GM18517 (cell line): Measurements from ENCODE around the gene LRP1.
"Not testable (repeated sequence)": the region's sequence is repeated elsewhere in the genome, so short reads cannot be mapped to it uniquely, and the experiment has no call there.

Experiments used
- ATAC-seq: cut with Tn5 transposase; IDR thresholded peaks from one replicate; pipeline ENCODE4 v1.9.1; 2021; ENCODE audit warnings: mild to moderate bottlenecking, moderate library complexity; ENCODE audit not compliant: unreplicated experiment

LRP1 gene

DNA sequence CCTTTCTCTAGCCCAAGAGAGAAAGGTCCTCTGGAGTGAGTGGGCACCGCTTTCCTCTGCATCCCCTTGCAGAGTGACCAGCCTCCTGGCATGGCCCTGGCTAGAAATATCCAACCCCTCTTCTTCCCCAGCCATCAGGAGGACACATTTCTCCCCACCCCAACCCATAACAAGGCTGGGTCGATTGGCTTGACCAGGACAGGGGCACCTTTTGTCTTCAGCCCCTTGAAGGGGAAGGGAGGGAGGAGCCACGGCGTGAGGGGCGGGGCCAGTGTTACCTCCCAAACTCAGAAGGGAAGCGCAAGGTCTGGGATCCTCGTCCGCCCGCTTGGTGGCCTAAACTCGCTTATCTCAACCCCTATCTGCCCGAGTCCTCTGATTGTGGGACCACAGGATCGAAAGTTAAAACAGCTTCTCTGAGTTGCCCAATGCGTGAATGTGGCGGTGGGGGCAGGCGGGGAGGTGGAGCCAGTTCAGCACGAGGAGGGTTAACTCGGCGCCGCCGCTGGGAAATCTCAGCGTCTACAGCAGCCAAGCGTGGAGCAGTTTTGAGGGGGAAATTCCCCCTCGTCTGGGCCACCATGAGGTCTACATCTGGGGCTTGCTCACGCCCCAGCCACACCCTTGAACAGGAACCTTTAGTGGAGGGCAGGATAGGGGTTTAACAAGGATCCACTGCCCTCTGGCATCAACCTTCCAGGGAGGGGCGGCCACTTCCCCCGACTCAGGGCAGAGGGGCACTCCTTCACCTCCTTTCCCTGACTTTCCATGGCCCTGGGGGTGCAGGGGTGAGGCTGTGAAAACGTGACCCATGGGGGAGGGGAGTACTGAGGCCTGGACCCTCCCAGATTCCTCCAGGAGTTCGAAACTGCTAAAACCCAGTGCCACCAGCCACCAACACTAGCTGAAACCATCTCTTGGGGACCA is 17.9 kb upstream of the LRP1 start:
- ATAC-seq, result no peak

DNA sequence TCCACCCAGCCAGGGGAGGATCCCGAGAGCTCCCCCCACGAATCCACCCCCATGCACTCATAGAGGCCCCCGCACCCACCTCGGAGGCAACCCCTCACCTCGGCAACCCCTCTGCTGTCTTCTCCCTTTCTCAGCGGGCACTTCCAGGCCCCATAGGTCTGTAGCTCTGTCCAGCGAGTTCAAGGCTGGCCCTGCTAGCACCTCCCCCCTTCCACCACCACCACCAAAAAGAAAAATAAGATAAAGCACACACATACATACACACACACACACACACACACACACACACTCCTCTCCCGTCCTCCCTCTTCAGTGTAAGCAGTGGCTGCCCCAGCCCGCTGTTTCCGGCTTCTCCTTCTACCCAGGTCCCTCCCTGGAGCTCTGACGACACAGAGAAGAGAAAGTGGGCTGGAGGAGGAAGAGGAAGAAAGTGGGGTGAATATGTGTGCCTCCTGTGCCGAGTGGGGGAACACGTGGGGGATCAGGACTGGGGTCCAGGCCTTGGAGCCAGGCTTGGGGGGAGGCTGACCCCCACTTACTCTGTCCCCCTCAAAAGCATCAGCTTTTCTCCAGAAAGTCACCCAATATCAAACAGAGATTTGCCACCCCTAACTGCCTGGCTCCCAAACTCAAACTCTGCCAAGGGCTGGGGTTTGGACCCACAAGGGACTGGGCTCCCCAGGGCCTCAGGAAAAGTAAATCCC is 17.1 kb upstream of the LRP1 start, which contains the start of gene STAT6:
STAT6 (minus strand) TSS at position 332 of the 704 bp plus-strand sequence. CDS start 3,084 bp downstream, outside the sequence.
- ATAC-seq, result peak; percentile 45

DNA sequence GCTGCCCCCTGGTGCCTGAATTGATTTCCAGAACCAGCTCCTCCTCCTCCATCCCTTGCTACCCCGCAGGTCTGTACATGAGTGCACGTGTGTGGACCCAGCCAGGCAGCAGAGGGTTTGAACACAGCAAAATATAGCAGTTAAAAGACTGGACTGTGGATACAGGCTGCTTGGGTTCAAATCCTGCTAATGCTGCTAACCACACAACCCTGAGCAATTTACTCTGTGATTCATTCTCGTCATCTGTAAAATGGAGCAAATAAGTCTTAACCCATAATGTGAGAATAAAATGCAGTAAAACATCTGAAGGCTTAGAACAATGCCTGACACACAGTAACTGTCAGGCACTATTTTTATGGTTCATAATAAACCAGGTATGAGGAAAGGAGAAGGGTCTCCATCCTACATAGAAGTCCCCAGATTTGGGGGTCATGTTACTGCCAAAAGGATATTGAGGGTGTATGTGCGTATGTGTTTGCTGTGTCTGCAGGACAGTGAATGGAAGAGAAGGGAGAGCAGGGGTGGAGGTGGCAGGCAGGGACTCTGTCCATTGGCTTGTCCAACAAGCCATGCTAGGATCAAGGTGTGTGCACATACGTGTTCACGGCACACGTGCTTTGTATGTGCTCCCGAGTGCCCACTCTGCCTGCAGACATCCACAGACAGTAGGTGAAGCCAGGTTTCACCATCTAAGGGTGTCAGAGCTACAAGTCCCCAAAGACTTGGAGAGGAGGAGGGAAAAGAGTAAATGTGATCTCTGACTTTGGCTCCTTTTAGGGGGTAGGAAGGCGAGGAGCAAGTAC is 15.6 kb upstream of the LRP1 start:
- peak; percentile 67 for ATAC-seq

DNA sequence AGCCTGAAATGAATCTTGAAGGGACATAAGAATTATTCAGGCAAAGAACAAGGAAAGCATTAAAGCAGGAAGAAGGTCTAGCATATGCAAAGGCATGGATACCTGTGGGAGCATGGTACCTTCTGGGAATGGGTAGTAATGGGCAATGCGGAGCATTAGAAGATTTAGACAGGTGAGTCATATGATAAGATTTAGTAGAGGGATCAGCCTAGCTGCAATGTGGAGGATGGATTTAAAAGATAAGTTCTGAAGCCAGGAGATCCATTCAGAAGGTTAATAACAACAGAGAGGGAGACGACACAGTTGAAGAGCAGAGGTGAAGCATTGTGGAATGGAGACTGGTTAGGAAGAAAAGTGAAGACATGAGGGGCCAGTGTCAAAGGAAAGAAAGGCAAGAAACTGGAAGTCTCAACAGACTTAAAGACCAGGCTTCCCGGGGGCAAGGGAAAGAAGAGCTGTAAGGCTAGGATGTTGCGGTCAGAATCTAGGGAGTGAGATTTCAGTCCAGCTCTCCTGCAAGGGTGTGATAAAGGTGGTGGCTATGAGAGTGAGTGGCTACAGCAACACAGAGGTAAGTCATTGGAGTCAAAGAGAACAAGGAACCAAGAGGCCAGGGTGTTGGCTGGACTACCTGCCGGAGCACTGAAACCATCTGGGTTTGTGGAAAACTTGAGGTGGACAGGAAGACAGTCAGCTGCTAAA is 11.6 kb upstream of the LRP1 start:
- no peak for ATAC-seq

DNA sequence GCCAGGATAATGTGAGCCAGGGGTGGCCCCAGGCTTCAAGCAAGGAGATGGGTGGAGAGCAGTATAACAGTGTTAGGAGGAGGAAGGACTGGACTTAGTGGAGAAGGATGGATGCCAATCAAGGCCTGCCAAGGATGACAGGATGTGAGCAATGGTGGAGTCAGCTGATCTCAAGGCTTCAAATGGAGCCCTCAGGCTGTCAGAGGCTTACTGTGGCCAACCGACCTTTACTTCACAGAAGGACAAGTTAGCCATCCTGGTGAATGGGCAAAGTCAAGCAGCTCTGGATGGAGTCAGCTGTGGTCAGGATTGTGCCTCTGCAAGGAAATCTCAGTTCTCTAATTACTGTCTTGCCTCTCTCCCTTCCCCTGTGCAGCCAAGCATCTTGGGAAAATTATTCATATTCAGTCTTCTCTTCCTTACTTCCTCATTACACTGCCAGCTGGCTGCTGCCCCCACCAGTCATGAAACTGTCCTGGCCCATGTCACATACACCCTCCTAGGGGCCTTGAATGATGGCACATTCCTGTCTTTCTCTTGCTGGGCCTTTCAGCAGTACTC is 9.5 kb upstream of the LRP1 start:
- no peak for ATAC-seq

DNA sequence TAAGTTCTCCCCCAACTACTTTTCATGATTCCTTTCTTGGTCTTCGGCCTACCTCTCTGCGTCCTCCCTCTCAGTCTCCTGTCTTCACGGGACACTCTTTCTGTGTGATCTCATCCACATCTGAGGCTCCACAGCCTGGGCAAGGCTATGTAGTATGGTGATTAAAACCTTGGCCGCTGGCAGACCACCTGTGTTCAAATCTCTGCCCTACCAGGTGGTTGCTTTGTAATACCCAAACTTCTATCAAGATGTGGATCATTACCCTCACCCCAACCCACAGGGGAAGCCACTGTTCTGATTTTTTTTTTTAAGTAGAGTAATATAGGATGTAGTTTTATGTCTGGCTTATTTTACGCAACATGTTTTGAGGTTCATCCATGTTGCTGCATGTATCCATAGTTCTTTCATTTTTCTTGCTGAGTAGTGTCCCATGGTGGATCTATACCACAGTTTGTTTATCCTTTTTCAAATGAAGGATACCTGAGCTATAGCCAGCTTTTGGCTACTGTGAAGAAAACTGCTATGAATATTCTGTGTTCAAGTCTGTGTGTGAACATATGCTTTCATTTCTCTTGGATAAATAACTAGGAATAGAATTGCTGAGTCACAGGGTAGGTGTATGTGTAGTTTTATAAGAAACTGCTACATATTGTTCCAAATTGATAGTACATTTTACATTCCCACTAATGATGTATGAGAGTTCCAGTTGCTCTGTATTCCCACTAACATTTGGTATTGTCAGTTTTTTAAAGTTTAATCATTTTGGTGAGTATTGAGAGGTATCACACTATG is 8.8 kb upstream of the LRP1 start:
- no peak for ATAC-seq

DNA sequence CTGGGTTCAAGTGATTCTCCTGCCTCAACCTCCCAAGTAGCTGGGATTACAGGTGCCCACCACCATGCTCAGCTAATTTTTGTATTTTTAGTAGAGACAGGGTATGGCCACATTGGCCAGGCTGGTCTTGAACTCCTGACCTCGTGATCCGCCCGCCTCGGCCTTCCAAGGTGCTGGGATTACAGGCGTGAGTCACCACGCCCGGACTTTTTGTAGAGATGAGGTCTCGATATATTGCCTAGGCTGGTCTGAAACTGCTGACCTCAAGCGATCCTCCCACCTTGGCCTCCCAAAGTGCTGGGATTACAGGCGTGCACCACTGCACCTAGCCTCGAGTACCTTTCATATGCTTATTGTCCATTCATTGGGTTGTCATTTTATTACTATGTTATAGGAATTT is 7.6 kb upstream of the LRP1 start:
- ATAC-seq, result not testable (repeated sequence)

DNA sequence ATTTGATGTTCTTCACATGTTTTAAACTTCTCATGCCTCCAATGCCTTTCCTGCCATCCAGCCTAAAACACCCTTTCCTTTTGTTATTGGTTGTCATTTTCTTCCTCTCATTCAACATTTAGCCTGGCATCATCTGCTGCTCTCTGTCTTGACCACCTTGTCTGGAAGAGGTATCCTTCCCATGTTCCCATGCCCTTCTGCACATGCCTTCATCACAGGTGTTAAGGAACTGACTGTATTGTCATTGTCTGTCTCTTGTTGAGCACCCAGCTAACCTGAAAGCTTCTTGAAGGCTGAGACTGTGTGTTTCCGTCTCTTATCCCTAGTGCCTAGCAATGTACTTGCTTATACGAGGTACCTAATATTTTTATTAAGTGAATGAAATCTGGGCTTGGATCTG is 4.5 kb upstream of the LRP1 start:
- ATAC-seq, result no peak

DNA sequence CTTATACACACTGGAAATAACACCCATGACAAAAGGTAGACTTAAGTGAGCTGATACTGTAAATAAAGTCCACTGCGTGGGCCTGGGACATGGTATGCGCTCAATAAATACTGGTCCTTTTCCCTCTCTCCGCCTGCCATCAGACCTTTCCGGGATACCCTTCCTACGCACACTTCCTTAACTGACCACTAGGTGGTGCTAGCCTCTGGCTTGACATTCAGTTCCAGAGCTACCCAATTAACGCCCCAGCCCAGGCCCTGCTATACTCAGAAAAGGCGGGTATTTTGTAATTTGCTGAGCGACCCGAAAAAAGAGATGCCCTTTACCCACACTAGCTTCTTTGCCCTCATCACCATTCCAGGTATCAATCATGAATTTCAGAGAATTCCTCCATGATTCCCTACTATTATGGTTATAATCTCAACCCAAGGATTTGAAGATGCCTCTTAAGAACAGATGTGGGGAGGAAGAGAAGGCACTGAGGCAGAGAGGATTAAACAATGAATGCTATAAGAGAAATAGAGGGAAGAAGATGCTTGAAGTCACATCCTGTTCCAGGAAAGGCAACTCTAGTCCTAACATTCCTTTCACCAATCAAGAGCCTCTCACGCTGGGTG is 3.9 kb upstream of the LRP1 start:
- ATAC-seq, result peak; percentile 57

DNA sequence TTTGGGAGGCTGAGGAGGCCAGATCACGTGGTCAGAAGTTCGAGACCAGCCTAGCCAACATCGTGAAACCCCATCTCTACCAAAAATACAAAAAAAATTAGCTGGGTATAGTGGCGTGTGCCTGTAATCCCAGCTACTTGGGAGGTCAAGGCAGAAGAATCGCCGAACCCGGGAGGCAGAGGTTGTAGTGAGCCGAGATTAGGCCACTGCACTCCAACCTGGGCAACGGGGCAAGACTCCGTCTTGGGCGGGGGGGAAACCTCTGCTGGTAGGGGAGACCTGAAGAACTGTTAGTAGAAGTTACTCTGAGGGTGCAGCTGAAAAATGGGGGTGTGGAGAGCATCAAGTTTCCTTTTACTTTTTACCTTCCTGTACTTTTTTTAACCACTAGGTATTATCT is 2.2 kb upstream of the LRP1 start:
- no peak for ATAC-seq

DNA sequence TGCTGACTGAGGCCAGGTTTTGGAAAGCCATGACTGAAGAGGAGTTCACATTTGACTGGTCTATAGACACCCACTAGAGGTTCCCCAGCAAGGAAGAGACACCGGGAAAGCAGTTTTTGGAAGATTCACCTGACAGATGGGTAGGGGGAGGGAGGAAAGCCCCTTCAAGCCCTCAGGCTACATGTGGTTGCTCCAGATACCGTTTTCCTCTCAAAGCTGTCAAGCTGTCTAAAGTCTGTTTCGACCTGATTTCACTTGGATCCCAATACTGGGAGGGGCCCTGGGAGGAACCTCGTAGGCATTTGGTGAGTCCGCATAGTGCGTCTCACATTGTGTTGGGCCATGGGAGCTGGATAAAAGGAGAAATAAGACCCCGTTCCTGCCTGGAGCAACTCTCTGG is 1.7 kb upstream of the LRP1 start:
- ATAC-seq, result no peak

DNA sequence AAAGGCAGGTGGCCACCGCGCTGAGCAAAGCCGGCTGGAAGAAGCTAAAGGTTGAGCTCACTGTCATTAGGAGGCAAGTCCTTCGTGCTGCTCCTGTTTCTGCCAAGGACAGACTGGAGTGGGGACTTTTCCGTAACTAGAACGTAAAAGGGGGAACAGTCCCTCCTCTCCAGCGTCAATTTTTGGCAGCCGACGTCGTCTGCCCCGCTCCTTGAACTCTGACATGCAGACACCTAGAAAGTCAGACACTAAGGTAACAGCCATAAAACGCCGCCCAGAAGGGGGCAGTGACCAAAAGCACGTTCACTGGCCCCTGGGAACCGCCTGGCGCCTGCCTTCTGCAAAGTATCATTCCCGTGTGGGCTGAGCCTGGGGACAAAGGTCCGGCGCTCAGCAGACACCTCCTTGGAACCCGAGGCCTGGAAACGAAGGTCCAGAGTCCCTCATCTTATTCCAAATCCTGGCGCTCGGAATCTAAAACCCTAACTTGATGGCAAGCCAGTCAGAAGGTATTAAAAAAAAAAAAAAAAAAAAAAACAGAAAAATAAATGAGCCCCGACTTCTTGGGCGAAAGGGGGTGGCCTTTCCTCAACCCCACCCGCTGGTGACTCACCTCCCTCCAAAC is 1.1 kb upstream of the LRP1 start:
- no peak for ATAC-seq

DNA sequence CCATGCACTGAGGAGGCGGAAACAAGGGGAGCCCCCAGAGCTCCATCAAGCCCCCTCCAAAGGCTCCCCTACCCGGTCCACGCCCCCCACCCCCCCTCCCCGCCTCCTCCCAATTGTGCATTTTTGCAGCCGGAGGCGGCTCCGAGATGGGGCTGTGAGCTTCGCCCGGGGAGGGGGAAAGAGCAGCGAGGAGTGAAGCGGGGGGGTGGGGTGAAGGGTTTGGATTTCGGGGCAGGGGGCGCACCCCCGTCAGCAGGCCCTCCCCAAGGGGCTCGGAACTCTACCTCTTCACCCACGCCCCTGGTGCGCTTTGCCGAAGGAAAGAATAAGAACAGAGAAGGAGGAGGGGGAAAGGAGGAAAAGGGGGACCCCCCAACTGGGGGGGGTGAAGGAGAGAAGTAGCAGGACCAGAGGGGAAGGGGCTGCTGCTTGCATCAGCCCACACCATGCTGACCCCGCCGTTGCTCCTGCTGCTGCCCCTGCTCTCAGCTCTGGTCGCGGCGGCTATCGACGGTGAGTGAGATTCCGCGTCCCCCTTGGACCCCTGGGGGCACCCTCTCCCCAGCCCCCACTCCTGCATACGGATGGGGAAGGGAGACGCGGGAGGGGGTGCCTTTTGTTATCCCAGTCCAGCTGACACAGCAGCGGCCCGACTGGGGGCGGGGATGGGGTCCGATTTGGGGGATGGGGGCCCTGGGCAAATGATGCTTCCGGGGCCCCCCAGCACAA is 400 bp downstream of the LRP1 start:
- ATAC-seq, result no peak

DNA sequence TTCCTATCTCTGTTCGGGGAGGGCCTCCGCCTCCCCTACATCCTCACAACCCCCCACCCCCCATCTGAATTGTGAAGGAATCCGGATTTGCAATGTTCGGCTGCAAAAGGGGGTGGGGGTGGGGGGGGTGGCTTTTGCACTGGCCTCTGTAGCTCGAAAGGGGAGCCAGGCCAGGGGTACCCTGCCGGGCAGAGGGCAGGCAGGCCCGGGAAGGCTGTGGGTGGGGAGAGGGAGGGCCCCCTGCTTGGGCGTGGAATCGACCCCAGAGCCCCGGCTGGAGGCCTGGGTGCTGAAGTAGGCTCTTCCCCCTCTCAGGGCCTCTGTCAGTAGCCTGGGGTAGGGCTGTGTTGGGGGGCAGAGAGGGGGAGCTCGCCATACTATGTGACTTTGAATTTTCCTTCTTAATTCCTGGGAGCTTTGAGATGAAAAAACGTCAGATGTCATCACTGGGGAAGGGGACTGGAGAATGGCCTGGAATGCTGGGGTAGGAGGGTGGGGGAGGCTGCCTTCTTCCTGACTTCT is 1.1 kb downstream of the LRP1 start:
- no peak for ATAC-seq

DNA sequence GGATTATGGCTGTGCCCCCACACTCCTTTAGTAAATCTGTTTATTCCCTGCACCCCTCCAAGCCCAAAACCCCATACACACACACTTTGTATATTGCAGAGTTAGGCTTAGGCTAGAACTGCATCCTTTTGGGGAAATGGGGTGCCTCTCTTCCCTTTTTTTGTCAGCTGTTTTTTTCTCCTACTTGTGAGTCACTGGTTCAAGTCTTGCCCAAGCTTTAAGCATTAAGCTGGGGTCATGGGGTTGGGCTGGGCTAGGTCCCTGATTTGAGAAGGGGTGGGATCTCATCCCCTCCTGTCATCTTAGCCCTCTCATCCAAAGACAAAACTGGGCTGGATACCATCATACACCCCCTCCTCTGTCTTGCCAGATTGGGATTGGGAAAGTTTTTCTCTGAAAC is 1.6 kb downstream of the LRP1 start:
- no peak for ATAC-seq

DNA sequence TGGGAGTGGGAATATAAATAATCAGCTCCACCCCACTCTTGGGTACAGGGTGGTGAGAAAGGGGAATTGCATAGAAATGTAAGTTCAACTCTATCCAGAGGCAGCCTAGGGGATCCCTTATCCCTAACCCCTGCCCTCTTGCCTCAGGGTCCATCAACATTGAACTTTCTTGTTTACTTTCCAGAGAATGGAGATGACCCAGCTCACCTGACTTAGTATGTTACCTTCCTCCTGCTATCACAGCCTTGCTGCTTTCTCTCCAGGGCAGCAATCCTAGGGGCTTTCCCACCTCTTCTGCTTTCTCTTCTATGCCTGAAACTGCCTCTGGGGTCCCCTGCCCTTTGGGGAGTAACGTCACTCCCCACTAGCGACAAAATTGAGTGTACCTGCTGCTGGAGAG is 2.7 kb downstream of the LRP1 start:
- ATAC-seq, result no peak

DNA sequence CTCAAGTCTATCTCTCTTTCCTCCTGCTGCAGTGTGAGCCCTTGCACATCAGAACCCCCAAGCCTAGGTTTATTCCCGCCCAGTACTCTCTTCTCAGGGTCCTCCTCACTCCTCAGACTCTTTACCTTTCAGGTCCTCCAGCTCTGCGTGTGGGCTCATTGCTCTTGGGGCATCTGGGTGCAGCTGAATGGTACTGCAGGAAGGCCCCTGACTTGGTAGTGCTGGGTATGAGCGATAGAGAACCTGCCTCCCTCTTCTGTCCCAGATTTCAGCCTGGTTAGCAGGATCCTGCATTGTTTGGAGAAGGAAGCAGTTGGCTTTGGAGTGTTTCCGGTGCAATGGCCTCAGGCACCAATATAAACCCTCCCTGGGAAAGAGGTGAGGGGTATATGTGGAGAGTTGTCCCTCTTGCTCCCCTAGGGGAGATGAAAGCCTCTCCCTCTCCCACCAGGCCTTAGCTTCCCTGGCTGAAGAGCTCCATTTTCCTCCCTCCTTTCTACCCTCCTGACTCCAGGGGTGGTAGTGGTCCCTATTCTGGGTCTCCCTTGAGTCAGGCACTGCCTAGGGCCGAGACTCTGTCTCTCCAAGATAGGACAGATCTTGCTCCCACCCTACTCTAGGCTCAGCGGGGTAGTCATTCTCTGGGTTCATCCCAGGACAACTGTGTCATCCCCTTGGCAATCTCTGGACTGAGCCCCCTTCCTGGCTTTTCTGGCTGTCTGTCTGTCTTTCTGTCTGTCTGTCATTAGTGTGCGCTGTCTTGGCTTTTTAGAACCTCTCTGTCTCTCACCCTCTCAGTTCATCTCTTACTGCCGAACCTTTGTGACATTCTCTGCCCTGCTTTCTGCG is 3.8 kb downstream of the LRP1 start:
- no peak for ATAC-seq
